Adrenal gland (tissue), 12 donors: ENCODE measurements around the gene NUFIP2. TPM values are rescaled to one million over a fixed set of nuclear protein-coding genes. Genes with fewer than 3 reads are reported as not detected.

Experiments used
- DNase-seq, 7 donors: peaks; one replicate each; pipeline ENCODE4 v3.0.0-alpha.2; 2019 to 2020
- H3K27ac ChIP-seq, 5 donors: fragments of 200-600 bp; sonication (generic) in 4 of 5; 1 replicate in 3 of 5; 2 replicates in 2 of 5; pipeline versions ENCODE4 v1.5.1 to v1.8.0; 2016 to 2020; ENCODE audit warnings: mild to moderate bottlenecking in 1 of 5
- H3K27me3 ChIP-seq: fragments of 200-600 bp; 2 replicates; pipeline ENCODE4 v1.8.0; 2021
- H3K36me3 ChIP-seq, 2 donors: fragments of 200-600 bp; replicated peaks in 1 of 2; 1 replicate in 1 of 2; 2 replicates in 1 of 2; pipeline versions ENCODE4 v1.5.1 to v1.8.0; 2018 to 2022
- H3K4me1 ChIP-seq, 2 donors: fragments of 200-600 bp; replicated peaks in 1 of 2; 1 replicate in 1 of 2; 2 replicates in 1 of 2; pipeline versions ENCODE4 v1.5.1 to v1.8.0; 2018 to 2021
- H3K4me3 ChIP-seq, 4 donors: fragments of 200-600 bp; sonication (generic) in 3 of 4; one replicate each; pipeline ENCODE4 v1.5.1; 2016 to 2018
- H3K9me3 ChIP-seq, 3 donors: fragments of 200-600 bp; sonication (generic) in 1 of 3; replicated peaks in 1 of 3; 1 replicate in 2 of 3; 2 replicates in 1 of 3; pipeline versions ENCODE4 v1.5.1 to v1.8.0; 2016 to 2021
- POLR2A ChIP-seq, 2 donors: fragments of 450-650 bp; IDR thresholded peaks; one replicate each; pipeline ENCODE4 v1.6.1; 2017; ENCODE audit warnings: antibody characterized with exemption in 2 of 2, mild to moderate bottlenecking in 2 of 2, moderate library complexity in 1 of 2
- WGBS, 4 donors: extraction: QIAGEN DNeasy Blood & Tissue Kit in 2 of 4; methylation state at CpG; one replicate each; pipeline versions ENCODE4 v1.1.5 to v1.1.7; 2013 to 2017; 5-methylcytosine and 5-hydroxymethylcytosine counted together
- intact Hi-C, 2 donors: fragments of 100-400 bp; cut with DNase I; formaldehyde crosslinking; loops; one replicate each; pipeline versions ENCODE4 v1.14.1 to v1.15.0; 2022 to 2023
- polyA plus RNA-seq, 3 donors: library from polyadenylated mRNA; stranded (reverse); fragments of 200-250 nt in 2 of 3; fragments of 350-450 nt in 1 of 3; fragmentation: Illumina TruSeq in 1 of 3; extraction: RNeasy Lipid Tissue Mini Kit (QIAGEN cat#74804) in 1 of 3; gene quantifications; one replicate each; pipeline ENCODE4 v1.2.3, GENCODE V29; 2013 to 2014
- total RNA-seq, 9 donors: library from RNA; depleted of rRNA in 4 of 9; stranded (reverse); fragments of >200 nt in 4 of 9; fragments of 120-200 nt in 1 of 9; fragmentation: NEBNext Ultra II Directional in 1 of 9; extraction: Animal tissue kit (Norgen Biotek cat#: 25700) in 1 of 9; gene quantifications; one replicate each; pipeline versions ENCODE4 v1.1.0 to v1.2.4, GENCODE V29; 2013 to 2023
- TF ChIP-seq, protein P1 (sequence below), 6 experiments: fragments of 450-650 bp in 4 of 6; fragments of 200-600 bp in 2 of 6; sonication (generic) in 1 of 6; IDR thresholded peaks; 1 replicate in 5 of 6; 2 replicates in 1 of 6; pipeline versions ENCODE4 v1.5.1 to v1.8.0; 2016 to 2021; ENCODE audit warnings: antibody characterized with exemption in 6 of 6, mild to moderate bottlenecking in 2 of 6, moderate library complexity in 1 of 6
- donor health status: healthy with polysubstance abuse.
- donor health status: Bipolar disorder and iron deficiency.
- donor health status: DM: yes; HTN: yes; CAD: no.
- donor health status: DM: no; HTN: no; CAD: no.
- donor health status: DM: no; HTN: no; CAD: no.
- donor health status: DM: yes; HTN: yes; CAD: no.

NUFIP2 gene
- total and polyA plus RNA-seq, 12 donors = 5.8 to 84.5 (median 44.6) TPM

DNA sequence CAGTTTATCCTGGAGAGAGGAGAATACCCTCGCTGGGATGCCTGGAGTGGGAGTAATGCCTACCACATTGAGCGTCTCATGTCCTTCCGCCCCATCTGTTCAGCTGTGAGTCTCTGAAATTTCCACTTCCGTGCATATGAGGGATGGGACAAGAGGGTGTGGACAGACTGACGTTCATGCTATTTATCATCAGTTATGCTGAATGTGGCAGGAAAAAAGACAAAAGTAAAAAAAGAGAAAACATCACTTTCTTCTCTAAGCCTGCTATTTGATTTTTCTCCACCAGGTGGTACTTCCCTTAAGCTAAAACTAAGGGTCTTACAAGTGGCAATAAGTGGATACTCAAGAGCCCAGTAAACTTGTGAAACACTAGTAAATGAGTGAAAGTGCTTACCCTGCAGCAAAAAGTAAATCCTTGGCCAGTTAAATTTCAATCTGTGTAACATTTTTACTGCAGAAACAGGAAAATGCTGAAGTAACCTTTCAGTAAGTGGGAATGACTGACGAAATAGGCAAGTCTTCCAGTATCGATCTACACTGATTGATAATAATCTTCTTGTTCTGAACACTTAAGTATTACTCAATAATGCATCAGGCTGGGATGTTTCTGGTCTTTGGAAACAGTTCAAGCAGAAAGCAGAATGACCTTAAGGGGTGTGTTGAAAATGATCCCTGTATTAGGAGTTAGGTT lies 41.7 kb downstream of the NUFIP2 start:
- no peak for DNase-seq
- intact Hi-C loops = no loop called here
- Histone ChIP-seq H3K27me3 (no peaks in the 10 kb centered on the region), H3K36me3 (no peaks in the 10 kb centered on the region), H3K27ac (peak overlapping the region in 1 of 5 donors; percentile 7), H3K9me3 (no peaks in the 10 kb centered on the region), H3K4me1 (peaks cover 19 to 38% of the 10 kb centered on the region in 2 donors), H3K4me3 (no peak overlapping the region)
- 69 to 74% (median 71%) methylated on average over 7 of the region's 7 CpGs for WGBS, 4 donors
- TF ChIP-seq POLR2A (IDR thresholded peaks at IDR 0.05) = no peak
- TF ChIP-seq, protein P1, sequence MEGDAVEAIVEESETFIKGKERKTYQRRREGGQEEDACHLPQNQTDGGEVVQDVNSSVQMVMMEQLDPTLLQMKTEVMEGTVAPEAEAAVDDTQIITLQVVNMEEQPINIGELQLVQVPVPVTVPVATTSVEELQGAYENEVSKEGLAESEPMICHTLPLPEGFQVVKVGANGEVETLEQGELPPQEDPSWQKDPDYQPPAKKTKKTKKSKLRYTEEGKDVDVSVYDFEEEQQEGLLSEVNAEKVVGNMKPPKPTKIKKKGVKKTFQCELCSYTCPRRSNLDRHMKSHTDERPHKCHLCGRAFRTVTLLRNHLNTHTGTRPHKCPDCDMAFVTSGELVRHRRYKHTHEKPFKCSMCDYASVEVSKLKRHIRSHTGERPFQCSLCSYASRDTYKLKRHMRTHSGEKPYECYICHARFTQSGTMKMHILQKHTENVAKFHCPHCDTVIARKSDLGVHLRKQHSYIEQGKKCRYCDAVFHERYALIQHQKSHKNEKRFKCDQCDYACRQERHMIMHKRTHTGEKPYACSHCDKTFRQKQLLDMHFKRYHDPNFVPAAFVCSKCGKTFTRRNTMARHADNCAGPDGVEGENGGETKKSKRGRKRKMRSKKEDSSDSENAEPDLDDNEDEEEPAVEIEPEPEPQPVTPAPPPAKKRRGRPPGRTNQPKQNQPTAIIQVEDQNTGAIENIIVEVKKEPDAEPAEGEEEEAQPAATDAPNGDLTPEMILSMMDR (IDR thresholded peaks at IDR 0.05) = peak in 4 of 6 experiments; percentile 20 to 48 (median 41)

DNA sequence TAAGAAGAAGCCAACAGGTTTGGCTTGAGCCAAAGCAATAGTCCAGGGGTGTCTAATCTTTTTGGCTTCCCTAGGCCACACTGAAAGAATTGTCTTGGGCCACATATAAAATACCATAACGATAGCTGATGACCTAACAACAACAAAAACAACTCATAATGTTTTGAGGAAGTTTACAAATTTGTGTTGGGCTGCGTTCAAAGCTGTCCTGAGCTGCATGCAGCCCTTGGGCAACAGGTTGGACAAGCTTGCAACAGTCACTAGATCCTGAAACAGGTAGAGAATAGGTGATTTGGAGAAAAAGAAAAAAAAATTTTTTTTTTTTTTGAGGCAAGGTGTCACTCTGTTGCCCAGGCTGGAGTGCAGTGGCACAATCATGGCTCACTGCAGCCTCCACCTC lies 42.8 kb downstream of the NUFIP2 start:
- H3K27ac ChIP-seq = no peak overlapping the region
- H3K36me3 ChIP-seq = no peaks in the 10 kb centered on the region
- peaks cover 14 to 27% of the 10 kb centered on the region in 2 donors for H3K4me1 ChIP-seq
- no peak overlapping the region for H3K4me3 ChIP-seq
- 78 to 86% (median 82%) methylated on average over 2 of the region's 2 CpGs for WGBS, 4 donors
- intact Hi-C loops = no loop called here
- DNase-seq = no peak
- H3K27me3 ChIP-seq = no peaks in the 10 kb centered on the region
- no peaks in the 10 kb centered on the region for H3K9me3 ChIP-seq
- TF ChIP-seq POLR2A (IDR thresholded peaks at IDR 0.05) = no peak
- TF ChIP-seq, protein P1 (IDR thresholded peaks at IDR 0.05) = no peak

DNA sequence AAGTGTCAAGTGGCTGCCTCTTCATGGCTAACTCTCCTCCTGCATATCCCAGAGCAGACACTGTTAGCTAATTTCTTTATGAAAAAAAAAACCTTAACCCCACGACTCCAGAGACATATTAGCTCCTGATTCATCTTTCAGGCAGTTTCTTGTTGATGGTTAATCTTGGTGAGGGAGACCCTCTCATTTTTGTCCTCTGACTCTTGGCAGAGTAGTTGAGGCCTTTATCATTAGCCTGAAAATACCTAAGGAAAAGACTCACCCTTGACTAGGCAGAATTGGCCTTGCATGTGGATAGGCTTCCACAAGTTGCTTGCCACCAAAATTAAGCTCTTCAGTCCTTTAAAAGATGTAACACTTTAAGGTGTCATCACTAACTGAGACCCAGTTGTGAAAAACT lies 43.3 kb downstream of the NUFIP2 start:
- no peaks in the 10 kb centered on the region for H3K9me3 ChIP-seq
- TF ChIP-seq, protein P1 (IDR thresholded peaks at IDR 0.05) = no peak
- TF ChIP-seq POLR2A (IDR thresholded peaks at IDR 0.05) = no peak
- no peak for DNase-seq
- H3K4me1 ChIP-seq = peaks cover 9 to 22% of the 10 kb centered on the region in 2 donors
- intact Hi-C loops = no loop called here
- no peak overlapping the region for H3K4me3 ChIP-seq
- no peaks in the 10 kb centered on the region for H3K36me3 ChIP-seq
- no peak overlapping the region for H3K27ac ChIP-seq
- 86 to 95% (median 90%) methylated on average over 1 of the region's 1 CpG for WGBS, 4 donors
- H3K27me3 ChIP-seq = no peaks in the 10 kb centered on the region

DNA sequence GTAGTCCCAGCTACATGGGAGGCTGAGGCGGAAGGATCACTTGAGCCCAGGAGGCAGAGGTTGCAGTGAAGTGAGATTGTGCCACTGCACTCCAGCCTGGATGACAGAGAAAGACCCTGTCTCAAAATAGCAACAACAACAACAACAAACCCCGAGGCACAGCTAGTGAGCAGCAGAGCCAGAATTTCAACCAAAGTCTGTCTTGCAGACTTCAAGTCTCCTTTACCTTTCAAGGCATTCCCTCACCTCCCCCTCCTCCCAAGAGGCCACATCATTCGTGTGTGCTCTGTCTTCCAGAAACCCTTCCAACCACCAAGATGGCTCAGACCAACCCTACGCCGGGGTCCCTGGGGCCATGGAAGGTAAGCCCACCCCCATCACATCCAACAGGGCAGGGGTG lies 45.1 kb downstream of the NUFIP2 start:
- H3K9me3 ChIP-seq = no peaks in the 10 kb centered on the region
- DNase-seq = no peak
- 74 to 91% (median 90%) methylated on average over 3 to 5 of the region's 5 CpGs for WGBS, 4 donors
- H3K27me3 ChIP-seq = no peaks in the 10 kb centered on the region
- H3K27ac ChIP-seq = no peak overlapping the region
- intact Hi-C loops = loop anchor here in 1 of 2 donors (10.0 kb wide), 1 partner anchor 46 kb away; the partner anchor contains the start of gene NUFIP2
- TF ChIP-seq, protein P1 (IDR thresholded peaks at IDR 0.05) = no peak
- no peak for TF ChIP-seq POLR2A (IDR thresholded peaks at IDR 0.05)
- no peak overlapping the region for H3K4me3 ChIP-seq
- H3K36me3 ChIP-seq = no peaks in the 10 kb centered on the region
- H3K4me1 ChIP-seq = peaks cover 0 to 8% of the 10 kb centered on the region in 2 donors
